Activated T-helper 1 cell treated with anti-CD3 and anti-CD28 coated beads, Interleukin-2, amount 50 U/mL, for 16 hours (primary cell): ENCODE results near the gene CARD8.
"Not testable (repeated sequence)": the region's sequence is repeated elsewhere in the genome, so short reads cannot be mapped to it uniquely, and the experiment has no call there.

Experiments used
- DNase-seq, 2 donors: peaks; one replicate each; pipeline ENCODE4 v3.0.0-alpha.2; 2020; ENCODE audit warnings: low read depth in 1 of 2, low spot score in 1 of 2

The CARD8 gene

GRCh38 chr19:48265326-48265725, 9.6 kb upstream of the CARD8 start:
- DNase-seq, result not testable (repeated sequence)

- DNase-seq, result not testable (repeated sequence)
Measured at GRCh38 chr19:48260359-48260714, 4.6 kb upstream of the CARD8 start.

GRCh38 chr19:48258992-48259391, 3.3 kb upstream of the CARD8 start:
- not testable (repeated sequence) for DNase-seq

- no peak for DNase-seq
Measured at GRCh38 chr19:48258350-48258749, 2.6 kb upstream of the CARD8 start.

GRCh38 chr19:48254529-48254970, 1.2 kb downstream of the CARD8 start:
- DNase-seq, result no peak

- DNase-seq, result no peak
Measured at GRCh38 chr19:48253999-48254398, 1.7 kb downstream of the CARD8 start.

- DNase-seq, result no peak
Measured at GRCh38 chr19:48252609-48253008, 3.1 kb downstream of the CARD8 start.

- DNase-seq, result no peak
Measured at GRCh38 chr19:48250290-48251025, 5.3 kb downstream of the CARD8 start.

- peak; percentile 31 to 51 for DNase-seq
Measured at GRCh38 chr19:48249502-48250014, 6.2 kb downstream of the CARD8 start.

GRCh38 chr19:48248081-48248833, 7.5 kb downstream of the CARD8 start:
- no peak for DNase-seq

- no peak for DNase-seq
Measured at GRCh38 chr19:48247212-48247611, 8.5 kb downstream of the CARD8 start.

- DNase-seq, result no peak
Measured at GRCh38 chr19:48246101-48246500, 9.6 kb downstream of the CARD8 start.

GRCh38 chr19:48244281-48244680, 11.4 kb downstream of the CARD8 start:
- peak in 1 of 2 donors; percentile 22 for DNase-seq

- DNase-seq, result not testable (repeated sequence)
Measured at GRCh38 chr19:48241771-48242170, 13.9 kb downstream of the CARD8 start.

- no peak for DNase-seq
Measured at GRCh38 chr19:48239582-48240141, 16.1 kb downstream of the CARD8 start.

GRCh38 chr19:48239120-48239519, 16.6 kb downstream of the CARD8 start:
- DNase-seq, result no peak

GRCh38 chr19:48237057-48237456, 18.7 kb downstream of the CARD8 start:
- no peak for DNase-seq

- DNase-seq, result no peak
Measured at GRCh38 chr19:48230555-48231129, 25.1 kb downstream of the CARD8 start.

- no peak for DNase-seq
Measured at GRCh38 chr19:48221628-48222027, 34.1 kb downstream of the CARD8 start.

GRCh38 chr19:48220784-48221183, 34.9 kb downstream of the CARD8 start:
- not testable (repeated sequence) for DNase-seq

- no peak for DNase-seq
Measured at GRCh38 chr19:48218997-48219396, 36.7 kb downstream of the CARD8 start.

GRCh38 chr19:48216933-48217332, 38.8 kb downstream of the CARD8 start:
- no peak for DNase-seq
